Activated naive CD4-positive, alpha-beta T cell treated with anti-CD3 and anti-CD28 coated beads, Interleukin-2, amount 50 U/mL, for 72 hours (primary cell): ENCODE data around the gene IGF2BP2. TPM values are rescaled to one million over a fixed set of nuclear protein-coding genes. Genes with fewer than 3 reads are reported as not detected.

Experiments
- ATAC-seq, 2 donors: fragments of 150-1000 bp; cut with Tn5 transposase; 2 replicates each; pipeline ENCODE4 v1.10.0; 2021; ENCODE audit warnings: mild to moderate bottlenecking in 2 of 2, moderate library complexity in 2 of 2
- DNase-seq, 2 donors: peaks; one replicate each; pipeline ENCODE4 v3.0.0; 2021 to 2022; ENCODE audit warnings: low spot score in 2 of 2
- H3K27ac Mint-ChIP-seq, 2 donors: one replicate each; pipeline ENCODE4 v1.8.0; 2022; ENCODE audit warnings: mild to moderate bottlenecking in 2 of 2, mixed read lengths in 2 of 2
- H3K36me3 Mint-ChIP-seq, 2 donors: one replicate each; pipeline ENCODE4 v1.8.0; 2022; ENCODE audit warnings: mixed read lengths in 2 of 2
- H3K9me3 Mint-ChIP-seq, 2 donors: one replicate each; pipeline ENCODE4 v1.8.0; 2022; ENCODE audit warnings: mixed read lengths in 2 of 2
- total RNA-seq, 2 donors: library from RNA; stranded (reverse); gene quantifications; one replicate each; pipeline ENCODE4 v1.2.3, GENCODE V29; 2022

IGF2BP2 gene
- total RNA-seq, 2 donors from 2014 or later = 0.46 to 2.9 TPM

- ATAC-seq (no peak), DNase-seq (no peak)
- Mint-ChIP-seq H3K36me3 (no peaks in the 10 kb centered on the region), H3K9me3 (no peaks in the 10 kb centered on the region), H3K27ac (no peak overlapping the region)
Observed at GRCh38 chr3:185737740-185738680, 86.8 kb downstream of the IGF2BP2 start.

- no peaks in the 10 kb centered on the region for H3K36me3 Mint-ChIP-seq
- no peak overlapping the region for H3K27ac Mint-ChIP-seq
- ATAC-seq = no peak
- no peak for DNase-seq
- no peaks in the 10 kb centered on the region for H3K9me3 Mint-ChIP-seq
Observed at GRCh38 chr3:185737020-185737419, 87.8 kb downstream of the IGF2BP2 start.

DNA sequence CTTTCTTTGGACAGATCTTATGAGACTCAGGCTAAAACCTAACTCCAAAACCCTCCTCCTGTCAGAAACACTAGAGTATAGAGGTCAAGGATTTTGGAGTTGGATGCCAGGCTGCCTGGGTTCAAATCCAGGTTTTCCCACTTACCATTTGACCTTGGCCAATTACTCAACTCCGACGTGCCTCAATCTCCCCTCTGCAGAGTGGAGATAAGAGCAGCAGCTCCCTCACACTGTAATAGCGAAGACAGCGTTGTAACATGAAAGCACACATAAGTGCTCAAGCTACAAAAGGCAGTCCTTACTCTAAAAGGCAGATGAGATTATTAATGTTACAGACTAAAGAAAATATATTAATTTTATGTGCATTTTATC, 90.1 kb downstream of the IGF2BP2 start:
- DNase-seq = no peak
- no peak for ATAC-seq
- Mint-ChIP-seq H3K27ac (no peak overlapping the region), H3K36me3 (no peaks in the 10 kb centered on the region), H3K9me3 (no peaks in the 10 kb centered on the region)

DNA sequence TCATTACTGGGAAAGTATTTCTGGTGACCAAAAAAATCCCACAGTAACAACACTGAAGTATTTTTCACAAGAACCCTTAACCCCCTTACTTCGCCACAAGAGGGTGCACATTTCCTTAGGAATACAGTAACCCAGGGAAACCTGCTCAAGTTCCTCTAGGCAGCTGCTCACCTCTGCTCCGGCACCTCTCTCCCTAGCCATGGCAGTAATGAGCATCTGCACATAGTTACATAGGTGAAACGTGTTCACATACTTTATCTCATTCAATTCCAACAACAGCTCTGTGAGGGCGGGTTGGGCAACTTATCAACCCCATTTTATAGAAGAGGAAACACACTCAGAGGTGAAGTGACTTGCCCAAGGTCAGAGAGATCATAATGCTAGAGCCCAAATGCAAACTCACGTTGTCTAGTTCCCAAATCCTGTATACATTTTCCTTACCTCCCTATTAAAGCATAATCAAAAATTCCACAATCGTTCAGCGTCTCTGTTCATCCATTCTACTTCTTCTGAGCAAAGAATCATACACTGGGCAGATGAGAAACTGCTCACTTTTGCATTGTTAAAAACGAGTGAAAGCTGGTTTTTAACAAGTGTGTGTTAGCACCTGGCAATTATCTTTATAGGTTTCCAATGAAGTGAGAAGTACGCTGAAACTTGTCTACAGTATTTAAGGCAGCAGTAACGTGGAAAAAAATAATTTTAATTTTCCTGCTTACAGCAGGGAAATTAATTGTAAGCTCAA, 90.7 kb downstream of the IGF2BP2 start:
- no peaks in the 10 kb centered on the region for H3K9me3 Mint-ChIP-seq
- peak in 1 of 2 donors; percentile 10 for DNase-seq
- no peaks in the 10 kb centered on the region for H3K36me3 Mint-ChIP-seq

GRCh38 chr3:185732782-185733181, 92.1 kb downstream of the IGF2BP2 start:
- H3K9me3 Mint-ChIP-seq = no peaks in the 10 kb centered on the region
- DNase-seq = no peak
- H3K36me3 Mint-ChIP-seq = no peaks in the 10 kb centered on the region
- ATAC-seq = no peak
- H3K27ac Mint-ChIP-seq = no peak overlapping the region

More for the DNA sequence above, 90.7 kb downstream of the IGF2BP2 start:
- peak in 1 of 2 donors; percentile 51 for ATAC-seq
- H3K27ac Mint-ChIP-seq = no peak overlapping the region

DNA sequence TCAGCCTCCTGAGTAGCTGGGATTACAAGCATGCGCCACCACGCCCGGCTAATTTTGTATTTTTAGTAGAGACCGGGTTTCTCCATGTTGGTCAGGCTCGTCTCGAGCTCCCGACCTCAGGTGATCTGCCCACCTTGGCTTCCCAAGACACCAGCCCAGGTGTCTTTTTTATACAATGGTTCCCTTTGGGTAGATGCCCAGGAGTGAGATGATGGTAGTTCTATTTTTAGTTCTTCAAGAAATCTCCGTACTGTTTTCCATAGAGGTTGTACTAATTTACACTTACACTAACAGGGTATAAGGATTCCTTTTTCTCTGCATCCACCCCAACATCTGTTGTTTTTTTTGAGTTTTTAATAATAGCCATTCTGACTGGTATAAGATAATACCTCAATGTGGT, 94.3 kb downstream of the IGF2BP2 start:
- Mint-ChIP-seq H3K27ac (no peak overlapping the region), H3K36me3 (no peaks in the 10 kb centered on the region), H3K9me3 (no peaks in the 10 kb centered on the region)
- ATAC-seq = no peak
- no peak for DNase-seq

- no peak for ATAC-seq
- Mint-ChIP-seq H3K9me3 (no peaks in the 10 kb centered on the region), H3K27ac (no peak overlapping the region), H3K36me3 (no peaks in the 10 kb centered on the region)
- no peak for DNase-seq
Observed at GRCh38 chr3:185729337-185730055, 95.3 kb downstream of the IGF2BP2 start.

- H3K36me3 Mint-ChIP-seq = no peaks in the 10 kb centered on the region
- no peak for ATAC-seq
- no peak overlapping the region for H3K27ac Mint-ChIP-seq
- DNase-seq = no peak
- no peaks in the 10 kb centered on the region for H3K9me3 Mint-ChIP-seq
Observed at GRCh38 chr3:185728630-185729336, 96.1 kb downstream of the IGF2BP2 start.

- DNase-seq (no peak), ATAC-seq (no peak)
- no peaks in the 10 kb centered on the region for H3K9me3 Mint-ChIP-seq
Observed at GRCh38 chr3:185727873-185728272, 97.0 kb downstream of the IGF2BP2 start.

GRCh38 chr3:185726254-185726967, 98.4 kb downstream of the IGF2BP2 start:
- ATAC-seq (no peak), DNase-seq (no peak)
- no peaks in the 10 kb centered on the region for H3K36me3 Mint-ChIP-seq
- no peaks in the 10 kb centered on the region for H3K9me3 Mint-ChIP-seq
- H3K27ac Mint-ChIP-seq = no peak overlapping the region

More at GRCh38 chr3:185727873-185728272, 97.0 kb downstream of the IGF2BP2 start:
- Mint-ChIP-seq H3K27ac (no peak overlapping the region), H3K36me3 (no peaks in the 10 kb centered on the region)

GRCh38 chr3:185724761-185725160, 100.1 kb downstream of the IGF2BP2 start:
- Mint-ChIP-seq H3K9me3 (no peaks in the 10 kb centered on the region), H3K36me3 (no peaks in the 10 kb centered on the region), H3K27ac (no peak overlapping the region)
- ATAC-seq = no peak
- no peak for DNase-seq

DNA sequence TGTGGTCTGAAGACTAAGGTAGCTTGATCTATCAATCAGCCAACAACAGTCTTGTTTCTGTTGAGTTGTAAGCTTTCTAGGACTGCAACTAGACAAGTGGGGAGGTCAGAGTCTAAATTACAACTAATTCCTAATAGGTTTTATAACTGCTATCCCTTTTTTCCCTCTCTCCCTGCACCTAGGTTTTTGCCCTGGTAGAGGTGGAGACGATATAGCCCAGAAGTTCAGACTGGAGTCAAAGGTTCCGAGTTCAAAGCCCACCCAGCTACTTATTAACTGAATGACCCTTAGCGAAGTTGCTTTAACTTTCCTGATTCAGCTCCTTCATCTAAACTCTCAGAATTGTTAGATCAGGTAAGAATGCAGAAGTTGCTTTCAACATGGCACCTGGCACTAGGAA, 100.6 kb downstream of the IGF2BP2 start:
- Mint-ChIP-seq H3K9me3 (no peaks in the 10 kb centered on the region), H3K36me3 (no peaks in the 10 kb centered on the region), H3K27ac (no peak overlapping the region)
- ATAC-seq (no peak), DNase-seq (no peak)

GRCh38 chr3:185722881-185723280, 102.0 kb downstream of the IGF2BP2 start:
- Mint-ChIP-seq H3K36me3 (no peaks in the 10 kb centered on the region), H3K9me3 (no peaks in the 10 kb centered on the region), H3K27ac (no peak overlapping the region)
- no peak for DNase-seq
- ATAC-seq = no peak

DNA sequence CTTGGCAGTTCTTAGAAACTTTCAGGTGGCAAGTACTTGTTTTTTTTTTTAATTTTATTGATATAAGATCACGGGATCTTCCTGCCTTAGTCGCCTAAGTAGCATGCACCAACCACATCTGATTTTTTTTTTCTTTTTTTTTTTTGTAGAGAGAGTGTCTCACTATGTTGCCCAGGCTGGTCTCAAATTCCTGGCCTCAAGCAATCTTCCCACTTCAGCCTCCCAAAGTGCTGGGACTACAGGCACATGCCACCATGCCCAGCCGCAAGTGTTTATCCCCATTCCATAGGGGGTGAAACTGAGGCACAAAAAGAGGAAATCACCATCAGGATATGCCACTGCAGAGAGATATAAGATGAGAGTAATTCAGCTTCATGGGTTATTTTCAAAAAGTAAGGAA, 102.9 kb downstream of the IGF2BP2 start:
- H3K9me3 Mint-ChIP-seq = no peaks in the 10 kb centered on the region
- ATAC-seq (no peak), DNase-seq (no peak)
- H3K27ac Mint-ChIP-seq = no peak overlapping the region
- no peaks in the 10 kb centered on the region for H3K36me3 Mint-ChIP-seq

DNA sequence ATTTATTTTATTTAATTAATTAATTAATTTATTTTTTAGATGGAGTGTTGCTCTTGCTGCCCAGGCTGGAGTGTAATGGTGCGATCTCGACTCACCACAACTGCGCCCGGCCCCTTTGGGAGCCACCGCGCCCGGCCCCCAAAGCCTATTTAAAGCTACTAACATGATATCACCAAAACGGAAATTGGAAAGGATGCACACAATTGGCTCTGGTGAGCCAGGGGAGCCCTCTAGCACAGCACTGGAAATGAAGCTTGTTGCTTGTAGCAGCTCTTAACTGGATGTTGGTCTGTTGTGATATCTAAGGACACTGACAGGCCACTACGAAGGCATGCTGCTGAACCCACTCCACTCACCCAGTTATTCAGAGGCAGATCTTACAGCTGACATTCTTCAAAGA, 104.5 kb downstream of the IGF2BP2 start:
- Mint-ChIP-seq H3K9me3 (no peaks in the 10 kb centered on the region), H3K27ac (no peak overlapping the region), H3K36me3 (no peaks in the 10 kb centered on the region)
- ATAC-seq = no peak
- DNase-seq = no peak
